GM12892 (cell line): ENCODE results near the gene YES1.

Experiments used
- POLR2A ChIP-seq: IDR thresholded peaks from 2 replicates; pipeline ENCODE4 v1.6.1; 2011; ENCODE audit warnings: low read depth, low read length, control low read depth
- TAF1 ChIP-seq: IDR thresholded peaks from 2 replicates; pipeline ENCODE4 v1.6.1; 2011; ENCODE audit warnings: low read depth, mild to moderate bottlenecking, control low read depth, low read length, borderline replicate concordance

GRCh38 chr18:841647-842370, 29.8 kb upstream of the YES1 start:
- TF ChIP-seq POLR2A (no peak), TAF1 (no peak)
